Keratinocyte (primary cell): ENCODE data around the gene KIF22. TPM values are rescaled to one million over a fixed set of nuclear protein-coding genes. Genes with fewer than 3 reads are reported as not detected.
"Not testable (repeated sequence)": the region's sequence is repeated elsewhere in the genome, so short reads cannot be mapped to it uniquely, and the experiment has no call there.

Experiments used
- DNase-seq: peaks from one replicate; pipeline ENCODE4 v3.0.0-alpha.2; 2011; ENCODE audit warnings: low read depth, missing footprints, low spot score
- FAIRE-seq: peaks from 2 replicates; lab custom pipeline; 2011; peaks lifted over from hg19 to GRCh38; lab: Jason Lieb, UNC
- H2AFZ ChIP-seq: 2 replicates; pipeline ENCODE4 v1.6.0; 2012; ENCODE audit warnings: low read length, control low read depth, inconsistent platforms; ENCODE audit not compliant: control insufficient read depth
- H3K27ac ChIP-seq: 2 replicates; pipeline ENCODE4 v1.5.1; 2011; ENCODE audit warnings: low read length; ENCODE audit not compliant: control insufficient read depth, insufficient read depth
- H3K27me3 ChIP-seq: 3 replicates; pipeline ENCODE4 v1.6.0; 2011; ENCODE audit warnings: low read length; ENCODE audit not compliant: control insufficient read depth, insufficient read depth; ENCODE audit errors: extremely low read depth
- H3K36me3 ChIP-seq, 2 experiments: 2 replicates in 1 of 2; 3 replicates in 1 of 2; pipeline ENCODE4 v1.5.1; 2011; ENCODE audit warnings: low read length in 2 of 2, mild to moderate bottlenecking in 1 of 2; ENCODE audit not compliant: control insufficient read depth in 2 of 2, insufficient read depth in 2 of 2; ENCODE audit errors: extremely low read depth in 1 of 2
- H3K4me1 ChIP-seq: 3 replicates; pipeline ENCODE4 v1.5.1; 2011; ENCODE audit warnings: low read length; ENCODE audit not compliant: control insufficient read depth, insufficient read depth; ENCODE audit errors: extremely low read depth
- H3K4me2 ChIP-seq: 3 replicates; pipeline ENCODE4 v1.6.0; 2011; ENCODE audit warnings: low read depth, low read length; ENCODE audit not compliant: control insufficient read depth, insufficient read depth; ENCODE audit errors: extremely low read depth
- H3K4me3 ChIP-seq, 3 experiments: fragments of 200-600 bp in 1 of 3; sonication (generic) in 1 of 3; 2 replicates in 2 of 3; 3 replicates in 1 of 3; pipeline ENCODE4 v1.5.1; 2011 to 2016; ENCODE audit warnings: low read length in 3 of 3, mild to moderate bottlenecking in 3 of 3, control low read depth in 2 of 3, inconsistent platforms in 1 of 3, low read depth in 1 of 3, mixed read lengths in 1 of 3, mixed run types in 1 of 3, moderate library complexity in 1 of 3; ENCODE audit not compliant: control insufficient read depth in 2 of 3, insufficient read depth in 2 of 3; ENCODE audit errors: extremely low read depth in 1 of 3
- H3K79me2 ChIP-seq: 2 replicates; pipeline ENCODE4 v1.6.0; 2012; ENCODE audit warnings: low read length; ENCODE audit not compliant: control insufficient read depth, insufficient read depth
- H3K9ac ChIP-seq: 3 replicates; pipeline ENCODE4 v1.6.0; 2011; ENCODE audit warnings: low read length; ENCODE audit not compliant: control insufficient read depth, insufficient read depth; ENCODE audit errors: extremely low read depth
- H3K9me1 ChIP-seq: 3 replicates; pipeline ENCODE4 v1.6.0; 2011; ENCODE audit warnings: low read length; ENCODE audit not compliant: control insufficient read depth, insufficient read depth; ENCODE audit errors: extremely low read depth
- H3K9me3 ChIP-seq: 2 replicates; pipeline ENCODE4 v1.5.1; 2012; ENCODE audit warnings: low read depth, low read length; ENCODE audit not compliant: control insufficient read depth
- H4K20me1 ChIP-seq: 3 replicates; pipeline ENCODE4 v1.6.0; 2011; ENCODE audit warnings: low read length; ENCODE audit not compliant: control insufficient read depth, insufficient read depth; ENCODE audit errors: extremely low read depth
- CTCF ChIP-seq, 3 experiments: IDR thresholded peaks in 1 of 3; conservative IDR thresholded peaks in 1 of 3; optimal IDR thresholded peaks in 1 of 3; 2 replicates in 2 of 3; 3 replicates in 1 of 3; pipeline versions ENCODE3 to v1.5.1; 2011; ENCODE audit warnings: low read length in 3 of 3, mild to moderate bottlenecking in 3 of 3, moderate library complexity in 2 of 3, control low read depth in 1 of 3, inconsistent platforms in 1 of 3; ENCODE audit not compliant: insufficient read depth in 2 of 3; ENCODE audit errors: extremely low read depth in 1 of 3
- EZH2 ChIP-seq: IDR thresholded peaks from one replicate; pipeline ENCODE4 v1.6.1; 2012; ENCODE audit warnings: inconsistent platforms, mild to moderate bottlenecking, low read length, moderate library complexity
- dilution Hi-C: fragments of 300-500 bp; cut with MboI; formaldehyde crosslinking; loops from one replicate; pipeline ENCODE4 v1.7.0; 2020; ENCODE audit warnings: low sequenced_read_pairs; ENCODE audit not compliant: extremely low pct_ligation_motif_present
- polyA plus RNA-seq, 5 experiments: library from polyadenylated mRNA; depleted of rRNA in 3 of 5; stranded (reverse) in 3 of 5; stranded (forward) in 1 of 5; unstranded in 1 of 5; fragments of >200 nt; gene quantifications; 1 replicate in 1 of 5; 2 replicates in 3 of 5; 3 replicates in 1 of 5; pipeline versions ENCODE4 v1.2.1 to v1.2.3, GENCODE V29; 2011 to 2012; ENCODE audit warnings: missing spikeins in 2 of 5, low read depth in 1 of 5, low replicate concordance in 1 of 5

The KIF22 gene
- polyA plus RNA-seq, 1 donor (not counting 4 experiments of a cell fraction or from before 2014, with no cell fraction given): 43.7 TPM

- H3K9me1 ChIP-seq: no peaks in the 10 kb centered on the region
- no peaks in the 10 kb centered on the region for H3K27me3 ChIP-seq
- no peaks in the 10 kb centered on the region for H3K36me3 ChIP-seq
- no peak overlapping the region for H3K4me3 ChIP-seq
- no peak for DNase-seq
- no peaks in the 10 kb centered on the region for H3K79me2 ChIP-seq
- no peak overlapping the region for H3K27ac ChIP-seq
- H3K4me1 ChIP-seq: no peaks in the 10 kb centered on the region
- no peaks in the 10 kb centered on the region for H3K9me3 ChIP-seq
- no peaks in the 10 kb centered on the region for H4K20me1 ChIP-seq
- no peak for FAIRE-seq
- no peak overlapping the region for H3K9ac ChIP-seq
- dilution Hi-C loops: no loop called here
- H3K4me2 ChIP-seq: no peak overlapping the region
- TF ChIP-seq CTCF (optimal IDR thresholded peaks at IDR 0.05 in 1 of 3, IDR thresholded peaks at IDR 0.05 in 1 of 3, conservative IDR thresholded peaks at IDR 0.05 in 1 of 3; ENCODE audit: extremely low read depth in 1 of 3, insufficient read depth in 2 of 3, low read length in 3 of 3) (no peak), EZH2 (no peak)
- no peak overlapping the region for H2AFZ ChIP-seq
Observed at GRCh38 chr16:29760567-29761279, 29.8 kb upstream of the KIF22 start.

- H3K9me3 ChIP-seq, H3K79me2 ChIP-seq, H3K27me3 ChIP-seq, H3K36me3 ChIP-seq, DNase-seq, H3K4me2 ChIP-seq, H3K4me3 ChIP-seq, H3K4me1 ChIP-seq, H2AFZ ChIP-seq, dilution Hi-C loops, H3K9ac ChIP-seq, FAIRE-seq, H4K20me1 ChIP-seq, H3K9me1 ChIP-seq, H3K27ac ChIP-seq: not testable (repeated sequence)
Observed at GRCh38 chr16:29761280-29761651, 29.3 kb upstream of the KIF22 start.

GRCh38 chr16:29761882-29762281 lies 28.7 kb upstream of the KIF22 start:
- no peaks in the 10 kb centered on the region for H3K9me3 ChIP-seq
- DNase-seq: no peak
- no peak overlapping the region for H3K9ac ChIP-seq
- no peaks in the 10 kb centered on the region for H4K20me1 ChIP-seq
- H3K36me3 ChIP-seq: no peaks in the 10 kb centered on the region
- TF ChIP-seq EZH2 (no peak), CTCF (optimal IDR thresholded peaks at IDR 0.05 in 1 of 3, IDR thresholded peaks at IDR 0.05 in 1 of 3, conservative IDR thresholded peaks at IDR 0.05 in 1 of 3; ENCODE audit: extremely low read depth in 1 of 3, insufficient read depth in 2 of 3, low read length in 3 of 3) (no peak)
- H3K79me2 ChIP-seq: no peaks in the 10 kb centered on the region
- FAIRE-seq: no peak
- no peaks in the 10 kb centered on the region for H3K4me1 ChIP-seq
- H3K4me2 ChIP-seq: no peak overlapping the region
- dilution Hi-C loops: no loop called here
- H2AFZ ChIP-seq: no peak overlapping the region
- H3K27ac ChIP-seq: no peak overlapping the region
- no peaks in the 10 kb centered on the region for H3K9me1 ChIP-seq
- no peak overlapping the region for H3K4me3 ChIP-seq
- no peaks in the 10 kb centered on the region for H3K27me3 ChIP-seq
